Activated naive CD4-positive, alpha-beta T cell treated with anti-CD3 and anti-CD28 coated beads, Interleukin-2, amount 10 ng/mL, durations not matched to agents 7 days and 5 days (primary cell): ENCODE measurements around the gene TFAP2C.
"Not testable (repeated sequence)": the region's sequence is repeated elsewhere in the genome, so short reads cannot be mapped to it uniquely, and the experiment has no call there.

Source experiments
- CTCF ChIA-PET: fragments of 350-600 bp; sonication (Branson Sonifier 250); formaldehyde crosslinking; loops from one replicate; lab custom pipeline; 2021; ENCODE audit warnings: antibody characterized with exemption; lab: Charles Lee
- DNase-seq: peaks from one replicate; pipeline ENCODE4 v3.0.0-alpha.2; 2020
- H3K27ac Mint-ChIP-seq: one replicate; pipeline ENCODE4 v1.8.0; 2021; ENCODE audit warnings: mild to moderate bottlenecking, moderate library complexity, mixed read lengths
- H3K27me3 Mint-ChIP-seq: one replicate; pipeline ENCODE4 v1.8.0; 2021; ENCODE audit warnings: mild to moderate bottlenecking, mixed read lengths
- H3K36me3 Mint-ChIP-seq: one replicate; pipeline ENCODE4 v1.8.0; 2021; ENCODE audit warnings: mixed read lengths
- H3K4me1 Mint-ChIP-seq: one replicate; pipeline ENCODE4 v1.8.0; 2021; ENCODE audit warnings: mixed read lengths
- H3K4me3 Mint-ChIP-seq: one replicate; pipeline ENCODE4 v1.8.0; 2021; ENCODE audit warnings: mild to moderate bottlenecking, moderate library complexity, mixed read lengths
- H3K9me3 Mint-ChIP-seq: one replicate; pipeline ENCODE4 v1.8.0; 2021; ENCODE audit warnings: mixed read lengths

TFAP2C gene

DNA sequence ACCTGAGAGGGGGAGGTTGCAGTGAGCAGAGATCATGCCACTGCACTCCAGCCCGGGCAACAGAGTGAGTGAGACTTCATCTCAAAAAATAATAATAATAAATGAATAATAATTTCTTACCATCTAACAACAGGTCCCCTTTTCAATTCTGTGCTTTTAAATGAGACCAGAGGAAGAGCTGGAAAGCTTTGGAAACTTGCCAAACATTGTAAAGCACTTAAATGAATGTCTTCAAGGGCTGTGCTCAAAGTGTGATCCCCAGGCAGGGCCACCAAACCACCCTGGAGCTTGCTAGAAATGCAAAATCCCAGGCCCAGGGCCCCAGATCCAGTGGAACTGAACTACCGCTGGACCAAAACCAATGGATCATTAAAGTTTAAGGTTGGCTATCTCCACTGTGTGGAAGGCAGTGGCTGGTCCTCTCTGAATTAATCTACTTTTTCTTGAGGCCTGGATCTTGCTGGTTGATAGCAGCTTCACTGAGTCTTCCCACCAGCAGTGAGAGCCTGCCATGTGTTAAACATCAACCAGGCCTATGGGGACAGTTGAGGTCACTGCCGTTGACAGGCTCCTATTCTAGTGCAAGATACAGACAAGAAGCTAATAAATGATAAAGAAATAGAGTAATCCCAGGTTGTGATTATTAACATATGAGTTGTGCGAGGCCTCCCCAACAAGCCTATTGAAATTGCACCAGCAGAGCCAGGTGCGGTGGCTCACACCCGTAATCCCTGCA, 23.7 kb upstream of the TFAP2C start:
- H3K27ac Mint-ChIP-seq, result no peak overlapping the region
- CTCF ChIA-PET, result no interaction called here
- H3K27me3 Mint-ChIP-seq, result no peaks in the 10 kb centered on the region
- no peak for DNase-seq
- H3K4me1 Mint-ChIP-seq, result no peaks in the 10 kb centered on the region
- no peak overlapping the region for H3K4me3 Mint-ChIP-seq
- H3K36me3 Mint-ChIP-seq, result no peaks in the 10 kb centered on the region
- no peaks in the 10 kb centered on the region for H3K9me3 Mint-ChIP-seq

GRCh38 chr20:56606174-56606945, 22.7 kb upstream of the TFAP2C start:
- H3K27me3 Mint-ChIP-seq, result no peaks in the 10 kb centered on the region
- no peaks in the 10 kb centered on the region for H3K9me3 Mint-ChIP-seq
- no peak overlapping the region for H3K27ac Mint-ChIP-seq
- no peak for DNase-seq
- no peaks in the 10 kb centered on the region for H3K4me1 Mint-ChIP-seq
- H3K4me3 Mint-ChIP-seq, result no peak overlapping the region
- no peaks in the 10 kb centered on the region for H3K36me3 Mint-ChIP-seq
- CTCF ChIA-PET, result no interaction called here

DNA sequence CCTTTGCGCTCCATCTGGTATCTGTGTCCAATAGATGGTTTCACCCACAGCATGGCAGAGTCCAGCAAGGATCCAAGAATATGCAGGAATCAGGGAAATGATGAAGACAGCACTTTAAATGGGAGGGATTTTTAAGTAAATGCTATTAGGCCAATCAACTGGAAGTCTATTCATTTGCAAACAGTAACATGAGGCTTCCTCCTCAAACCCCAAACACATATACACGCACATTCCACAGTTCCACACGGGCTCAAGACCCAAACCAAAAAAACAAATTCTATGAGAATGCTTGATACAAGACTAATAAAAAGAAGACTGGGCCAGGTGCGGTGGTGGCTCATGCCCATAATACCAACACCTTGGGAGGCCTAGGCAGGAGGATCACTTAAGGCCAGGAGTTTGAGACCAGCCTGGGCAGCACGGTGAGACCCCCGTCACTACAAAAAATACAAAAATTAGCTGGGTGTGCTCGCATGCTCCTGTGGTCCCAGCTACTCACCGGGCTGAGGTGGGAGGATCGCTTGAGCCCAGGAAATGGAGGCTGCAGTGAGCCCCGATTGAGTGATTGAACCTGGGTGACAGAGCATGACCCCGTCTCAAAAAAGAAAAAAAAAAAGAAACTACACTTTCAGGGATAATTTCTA, 21.9 kb upstream of the TFAP2C start:
- H3K4me1 Mint-ChIP-seq, result no peaks in the 10 kb centered on the region
- no peaks in the 10 kb centered on the region for H3K9me3 Mint-ChIP-seq
- no peaks in the 10 kb centered on the region for H3K27me3 Mint-ChIP-seq
- CTCF ChIA-PET, result no interaction called here
- no peak for DNase-seq
- no peaks in the 10 kb centered on the region for H3K36me3 Mint-ChIP-seq
- H3K4me3 Mint-ChIP-seq, result no peak overlapping the region
- H3K27ac Mint-ChIP-seq, result no peak overlapping the region

DNA sequence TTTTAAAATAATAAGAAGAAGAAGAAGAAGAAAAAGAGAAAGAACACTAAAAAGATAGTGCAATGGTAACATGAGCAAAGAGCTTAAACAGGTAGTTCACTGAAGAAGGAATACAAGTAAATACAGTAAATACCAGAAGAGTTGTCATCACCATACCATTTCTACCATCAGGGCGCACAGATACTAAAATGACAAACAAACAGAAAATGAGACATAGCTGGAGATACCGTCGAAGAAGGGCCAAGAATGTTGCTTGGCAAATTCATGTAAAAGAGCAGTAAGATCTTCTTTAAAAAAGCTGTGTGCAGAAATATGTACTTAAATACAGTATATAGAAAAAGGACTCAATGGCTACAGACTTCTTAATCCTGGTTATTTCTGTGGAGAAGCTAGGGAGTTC, 20.7 kb upstream of the TFAP2C start:
- Mint-ChIP-seq H3K27ac (no peak overlapping the region), H3K4me3 (no peak overlapping the region), H3K9me3 (no peaks in the 10 kb centered on the region), H3K36me3 (no peaks in the 10 kb centered on the region), H3K4me1 (no peaks in the 10 kb centered on the region), H3K27me3 (no peaks in the 10 kb centered on the region)
- no peak for DNase-seq
- CTCF ChIA-PET, result no interaction called here

- Mint-ChIP-seq H3K9me3 (no peaks in the 10 kb centered on the region), H3K4me1 (no peaks in the 10 kb centered on the region), H3K36me3 (no peaks in the 10 kb centered on the region), H3K27me3 (no peaks in the 10 kb centered on the region), H3K4me3 (no peak overlapping the region), H3K27ac (no peak overlapping the region)
- CTCF ChIA-PET, result no interaction called here
- DNase-seq, result no peak
These were observed 19.8 kb upstream of the TFAP2C start for GRCh38 chr20:56609321-56609720.

- no peaks in the 10 kb centered on the region for H3K36me3 Mint-ChIP-seq
- no peaks in the 10 kb centered on the region for H3K4me1 Mint-ChIP-seq
- CTCF ChIA-PET, result no interaction called here
- no peak for DNase-seq
- H3K4me3 Mint-ChIP-seq, result no peak overlapping the region
- H3K9me3 Mint-ChIP-seq, result no peaks in the 10 kb centered on the region
- no peak overlapping the region for H3K27ac Mint-ChIP-seq
- H3K27me3 Mint-ChIP-seq, result no peaks in the 10 kb centered on the region
These were observed 19.0 kb upstream of the TFAP2C start for GRCh38 chr20:56610098-56610497.

- no peaks in the 10 kb centered on the region for H3K4me1 Mint-ChIP-seq
- no peak overlapping the region for H3K4me3 Mint-ChIP-seq
- CTCF ChIA-PET, result no interaction called here
- no peaks in the 10 kb centered on the region for H3K9me3 Mint-ChIP-seq
- H3K27ac Mint-ChIP-seq, result no peak overlapping the region
- DNase-seq, result no peak
- no peaks in the 10 kb centered on the region for H3K36me3 Mint-ChIP-seq
- H3K27me3 Mint-ChIP-seq, result peaks cover 11% of the 10 kb centered on the region
These were observed 14.9 kb upstream of the TFAP2C start for GRCh38 chr20:56614196-56614595.

- H3K9me3 Mint-ChIP-seq, result no peaks in the 10 kb centered on the region
- H3K27ac Mint-ChIP-seq, result no peak overlapping the region
- no peaks in the 10 kb centered on the region for H3K4me1 Mint-ChIP-seq
- DNase-seq, result no peak
- no peak overlapping the region for H3K4me3 Mint-ChIP-seq
- peaks cover 13% of the 10 kb centered on the region for H3K27me3 Mint-ChIP-seq
- CTCF ChIA-PET, result no interaction called here
- no peaks in the 10 kb centered on the region for H3K36me3 Mint-ChIP-seq
These were observed 12.4 kb upstream of the TFAP2C start for GRCh38 chr20:56616716-56617115.

DNA sequence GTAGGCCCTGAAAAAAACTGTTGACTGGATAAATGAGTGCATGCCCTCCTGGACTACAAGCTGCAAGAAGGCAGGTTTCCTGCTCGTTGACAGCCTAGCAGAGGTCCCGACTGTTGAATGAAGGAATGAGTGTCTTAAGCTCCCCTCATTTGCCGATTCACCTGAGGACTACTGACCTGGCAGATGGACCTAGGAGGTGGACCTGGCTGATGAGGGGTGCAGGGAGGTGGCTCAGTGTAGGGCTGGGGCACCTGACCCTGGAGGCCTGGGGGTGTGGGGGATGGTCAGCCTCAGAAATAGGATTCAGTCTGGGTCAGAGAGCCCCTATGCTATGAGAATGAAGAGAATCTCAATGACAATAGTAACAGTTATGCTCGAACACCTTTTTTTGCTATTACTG, 11.6 kb upstream of the TFAP2C start:
- Mint-ChIP-seq H3K27ac (no peak overlapping the region), H3K4me1 (no peaks in the 10 kb centered on the region), H3K27me3 (peaks cover 17% of the 10 kb centered on the region), H3K9me3 (no peaks in the 10 kb centered on the region), H3K36me3 (no peaks in the 10 kb centered on the region), H3K4me3 (no peak overlapping the region)
- DNase-seq, result no peak
- CTCF ChIA-PET, result no interaction called here

- CTCF ChIA-PET, result no interaction called here
- Mint-ChIP-seq H3K9me3 (no peaks in the 10 kb centered on the region), H3K36me3 (no peaks in the 10 kb centered on the region), H3K27me3 (peaks cover 51% of the 10 kb centered on the region), H3K4me3 (no peak overlapping the region), H3K27ac (no peak overlapping the region), H3K4me1 (peaks cover 2% of the 10 kb centered on the region)
- no peak for DNase-seq
These were observed 7.4 kb upstream of the TFAP2C start for GRCh38 chr20:56621730-56622129.

DNA sequence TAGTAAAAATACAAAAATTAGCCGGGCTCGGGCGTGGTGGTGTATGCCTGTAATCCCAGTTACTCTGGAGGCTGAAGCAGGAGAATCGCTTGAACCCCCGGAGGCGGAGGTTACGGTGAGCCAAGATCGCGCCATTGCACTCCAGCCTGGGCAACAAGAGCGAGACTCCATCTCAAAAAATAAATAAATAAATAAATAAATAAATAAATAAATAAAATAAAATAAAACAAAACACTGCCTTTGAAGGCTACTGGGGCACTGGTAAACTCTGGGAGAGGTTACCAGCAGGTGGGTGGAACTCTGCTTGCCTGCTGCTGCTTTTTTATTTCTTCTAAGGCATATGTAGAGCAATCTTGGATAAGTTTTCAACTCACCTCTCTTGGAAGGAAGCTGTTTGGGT, 5.2 kb upstream of the TFAP2C start:
- DNase-seq, H3K27ac Mint-ChIP-seq, H3K4me3 Mint-ChIP-seq, H3K36me3 Mint-ChIP-seq, CTCF ChIA-PET, H3K9me3 Mint-ChIP-seq: not testable (repeated sequence)
- H3K4me1 Mint-ChIP-seq, result peaks cover 11% of the 10 kb centered on the region
- peaks cover 67% of the 10 kb centered on the region for H3K27me3 Mint-ChIP-seq

DNA sequence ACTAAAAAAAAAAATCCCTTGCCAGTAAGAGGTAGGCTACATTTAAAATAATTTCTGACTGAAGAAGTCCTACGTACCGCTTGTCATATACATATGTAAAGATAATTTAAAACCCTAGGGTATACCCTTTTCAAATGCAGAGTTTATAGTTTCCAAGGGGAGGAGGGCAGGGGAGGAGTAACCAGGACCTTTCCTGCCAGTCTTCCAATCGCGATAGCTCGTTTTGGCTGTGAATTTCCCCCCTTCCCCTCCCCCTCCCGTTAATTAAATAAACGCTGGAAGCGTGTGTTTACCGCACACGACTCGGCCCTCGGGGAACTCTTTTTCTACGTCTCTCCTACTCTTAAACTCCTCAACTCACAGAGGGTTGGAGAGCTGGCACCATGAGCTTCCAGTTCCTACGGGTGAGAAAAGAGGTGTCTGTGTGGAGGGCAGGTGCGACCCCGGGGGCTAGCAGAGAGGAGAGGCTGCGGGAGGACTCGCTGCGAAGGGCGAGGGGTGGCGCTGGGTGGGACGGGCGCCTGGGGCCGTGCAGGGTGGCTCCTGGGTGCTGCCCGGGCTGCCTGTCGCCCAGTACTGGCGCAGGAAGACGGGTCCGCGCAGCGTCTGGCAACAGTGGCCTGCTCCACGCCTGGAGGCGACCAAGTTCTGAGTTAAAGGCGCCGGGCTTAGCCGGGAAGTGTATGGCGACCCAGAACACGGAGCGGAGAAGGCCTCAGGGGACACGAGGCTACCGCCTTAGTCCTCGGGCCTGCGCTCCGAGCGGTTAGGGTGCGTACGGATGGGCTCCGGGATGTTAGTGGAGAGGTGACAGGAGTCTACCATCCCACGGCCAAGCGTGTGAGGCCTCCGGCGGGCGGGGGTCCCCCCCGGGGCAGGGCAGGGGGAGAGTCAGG, 4.1 kb upstream of the TFAP2C start:
- Mint-ChIP-seq H3K4me1 (peaks cover 20% of the 10 kb centered on the region), H3K27ac (no peak overlapping the region), H3K27me3 (peaks cover 78% of the 10 kb centered on the region), H3K4me3 (no peak overlapping the region), H3K36me3 (no peaks in the 10 kb centered on the region), H3K9me3 (no peaks in the 10 kb centered on the region)
- CTCF ChIA-PET, result no interaction called here
- no peak for DNase-seq

- Mint-ChIP-seq H3K36me3 (no peaks in the 10 kb centered on the region), H3K9me3 (no peaks in the 10 kb centered on the region), H3K27ac (no peak overlapping the region), H3K4me3 (no peak overlapping the region), H3K4me1 (peaks cover 20% of the 10 kb centered on the region), H3K27me3 (peaks cover 86% of the 10 kb centered on the region)
- DNase-seq, result no peak
- CTCF ChIA-PET, result no interaction called here
These were observed 3.3 kb upstream of the TFAP2C start for GRCh38 chr20:56625837-56626236.
